GM13976 (cell line): ENCODE results near the gene SPEF1.

Experiments used
- DNase-seq: peaks from one replicate; pipeline ENCODE4 v3.0.0; 2012; ENCODE audit warnings: low spot score
- in situ Hi-C: fragments of 300-500 bp; cut with MboI; formaldehyde crosslinking; loops from one replicate; pipeline ENCODE4 v1.12.0; 2022; ENCODE audit warnings: low sequenced_read_pairs, mixed read lengths, inconsistent platforms; ENCODE audit not compliant: unreplicated experiment
- TF ChIP-seq, protein P1 (sequence below): IDR thresholded peaks from 2 replicates; pipeline ENCODE4 v1.5.1; 2012; ENCODE audit warnings: borderline replicate concordance, mild to moderate bottlenecking; ENCODE audit not compliant: insufficient read depth; ENCODE audit errors: extremely low read depth, missing control alignments, control extremely low read depth

SPEF1 gene

DNA sequence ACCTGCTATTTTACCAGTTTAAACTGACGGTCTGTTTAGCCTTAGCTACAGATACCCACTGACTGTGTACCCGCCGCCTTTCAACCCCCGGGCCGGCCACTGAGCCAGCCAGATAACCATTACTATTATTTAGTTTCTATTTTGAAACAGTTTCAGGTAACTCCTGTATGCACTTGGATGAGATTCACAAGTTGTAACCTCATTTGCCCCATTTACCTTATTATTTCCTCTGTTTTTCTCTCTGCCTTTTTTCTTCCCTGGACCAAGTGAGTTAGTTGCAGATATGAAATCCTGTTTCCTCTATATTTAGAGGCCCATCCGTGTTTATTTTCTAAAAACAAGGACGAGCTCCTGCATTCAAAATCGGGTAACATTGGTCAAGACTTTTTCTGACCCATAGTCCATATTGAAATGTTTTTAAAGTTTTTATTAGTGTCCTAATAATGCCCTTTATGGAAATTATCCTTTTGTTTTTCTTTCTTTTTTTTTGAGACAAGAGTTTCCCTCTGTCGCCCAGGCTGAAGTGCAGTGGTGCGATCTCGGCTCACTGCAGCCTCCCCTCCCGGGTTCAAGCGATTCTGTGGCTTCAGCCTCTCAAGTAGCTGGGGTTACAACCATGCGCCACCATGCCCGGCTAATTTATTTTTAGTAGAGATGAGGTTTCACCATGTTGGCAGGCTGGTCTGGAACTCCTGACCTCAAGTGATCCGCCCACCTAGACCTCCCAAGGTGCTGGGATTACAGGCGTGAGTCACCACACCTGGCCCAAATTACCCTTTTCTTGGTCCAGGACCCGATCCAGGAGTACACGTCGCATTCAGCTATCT lies 39.9 kb upstream of the SPEF1 start:
- TF ChIP-seq, protein P1, sequence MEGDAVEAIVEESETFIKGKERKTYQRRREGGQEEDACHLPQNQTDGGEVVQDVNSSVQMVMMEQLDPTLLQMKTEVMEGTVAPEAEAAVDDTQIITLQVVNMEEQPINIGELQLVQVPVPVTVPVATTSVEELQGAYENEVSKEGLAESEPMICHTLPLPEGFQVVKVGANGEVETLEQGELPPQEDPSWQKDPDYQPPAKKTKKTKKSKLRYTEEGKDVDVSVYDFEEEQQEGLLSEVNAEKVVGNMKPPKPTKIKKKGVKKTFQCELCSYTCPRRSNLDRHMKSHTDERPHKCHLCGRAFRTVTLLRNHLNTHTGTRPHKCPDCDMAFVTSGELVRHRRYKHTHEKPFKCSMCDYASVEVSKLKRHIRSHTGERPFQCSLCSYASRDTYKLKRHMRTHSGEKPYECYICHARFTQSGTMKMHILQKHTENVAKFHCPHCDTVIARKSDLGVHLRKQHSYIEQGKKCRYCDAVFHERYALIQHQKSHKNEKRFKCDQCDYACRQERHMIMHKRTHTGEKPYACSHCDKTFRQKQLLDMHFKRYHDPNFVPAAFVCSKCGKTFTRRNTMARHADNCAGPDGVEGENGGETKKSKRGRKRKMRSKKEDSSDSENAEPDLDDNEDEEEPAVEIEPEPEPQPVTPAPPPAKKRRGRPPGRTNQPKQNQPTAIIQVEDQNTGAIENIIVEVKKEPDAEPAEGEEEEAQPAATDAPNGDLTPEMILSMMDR = no peak
- in situ Hi-C loops = no loop called here

DNA sequence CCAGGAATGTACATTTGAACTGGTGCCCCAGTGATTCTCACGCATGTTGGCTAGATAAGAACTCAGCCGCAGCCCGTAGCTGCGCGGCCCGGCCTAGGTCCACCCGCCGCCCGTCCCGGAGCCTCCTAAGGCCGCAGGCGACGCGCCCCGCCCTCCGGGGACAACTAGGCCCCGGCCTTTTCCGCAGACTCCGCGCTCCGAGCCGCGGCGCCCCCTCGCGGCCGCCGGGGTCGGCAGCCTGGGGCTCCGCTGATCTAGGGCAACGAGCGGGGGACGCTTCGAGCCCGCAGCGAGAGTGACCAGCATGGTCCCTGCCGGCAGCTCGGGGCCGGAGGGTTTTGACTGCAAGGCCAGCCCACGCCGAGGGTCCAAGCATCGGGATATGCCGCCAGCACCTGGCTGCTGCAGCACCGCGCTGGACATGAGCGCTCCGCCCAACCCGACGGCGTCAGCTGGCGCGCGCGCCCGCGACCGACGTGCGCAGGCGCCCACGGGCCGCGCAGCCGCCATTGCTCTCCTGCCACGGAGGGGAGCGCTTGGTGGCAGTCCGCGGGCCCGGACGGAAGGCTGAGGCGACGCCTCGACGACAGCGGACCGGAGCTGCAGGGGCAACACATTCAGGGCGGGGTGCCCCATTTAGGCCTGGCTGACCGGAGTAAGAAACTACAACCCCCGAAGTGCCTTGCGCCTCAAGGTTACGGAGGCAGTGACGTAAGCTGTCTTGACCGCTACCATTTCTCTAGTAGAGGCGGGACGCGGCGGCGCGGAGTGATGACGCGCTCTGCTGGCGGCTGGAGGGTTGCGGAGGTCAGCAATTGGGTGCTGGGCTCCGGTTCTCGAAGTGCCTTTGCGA lies 39.0 kb upstream of the SPEF1 start, which contains the start of gene AP5S1:
Gene AP5S1, plus strand, starts transcription at position 500 of the 853 bp plus-strand sequence. CDS start 1,571 bp downstream, outside the sequence.
- TF ChIP-seq, protein P1 = peak; percentile 88
- in situ Hi-C loops = no loop called here
- peak; percentile 94 for DNase-seq

More for the DNA sequence above, 39.9 kb upstream of the SPEF1 start:
- DNase-seq = no peak

DNA sequence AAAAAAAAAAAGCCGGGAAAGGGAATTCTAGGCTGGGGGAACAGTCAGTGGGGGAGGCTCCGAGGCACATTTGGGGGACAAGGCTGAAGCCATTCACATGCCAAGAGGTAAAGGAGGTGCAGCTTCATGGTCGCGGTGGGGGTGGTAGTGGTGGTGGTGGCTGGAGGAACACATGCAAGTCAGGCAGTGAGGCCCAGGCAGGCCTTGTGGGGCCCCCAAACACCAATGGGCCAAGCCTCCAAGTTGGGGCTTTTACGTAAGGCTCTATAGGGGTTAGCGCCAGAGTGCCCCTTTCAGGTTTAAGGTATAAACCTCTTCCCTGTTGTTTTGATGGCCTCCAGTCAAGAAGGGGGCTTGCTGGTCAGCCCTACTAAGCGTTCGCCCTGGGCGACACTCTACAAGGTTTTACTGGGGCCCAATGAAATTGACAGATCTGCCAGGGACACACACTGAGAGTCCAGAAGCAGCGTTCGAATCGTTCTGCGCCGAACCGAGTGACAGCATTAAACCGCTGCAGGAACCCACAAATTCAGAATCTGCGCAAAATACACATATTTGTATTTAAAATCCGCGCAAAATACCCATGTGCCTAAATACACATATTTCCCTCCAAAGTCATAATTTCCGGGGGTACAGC lies 38.3 kb upstream of the SPEF1 start:
- in situ Hi-C loops = no loop called here
- TF ChIP-seq, protein P1 = no peak
- DNase-seq = no peak

DNA sequence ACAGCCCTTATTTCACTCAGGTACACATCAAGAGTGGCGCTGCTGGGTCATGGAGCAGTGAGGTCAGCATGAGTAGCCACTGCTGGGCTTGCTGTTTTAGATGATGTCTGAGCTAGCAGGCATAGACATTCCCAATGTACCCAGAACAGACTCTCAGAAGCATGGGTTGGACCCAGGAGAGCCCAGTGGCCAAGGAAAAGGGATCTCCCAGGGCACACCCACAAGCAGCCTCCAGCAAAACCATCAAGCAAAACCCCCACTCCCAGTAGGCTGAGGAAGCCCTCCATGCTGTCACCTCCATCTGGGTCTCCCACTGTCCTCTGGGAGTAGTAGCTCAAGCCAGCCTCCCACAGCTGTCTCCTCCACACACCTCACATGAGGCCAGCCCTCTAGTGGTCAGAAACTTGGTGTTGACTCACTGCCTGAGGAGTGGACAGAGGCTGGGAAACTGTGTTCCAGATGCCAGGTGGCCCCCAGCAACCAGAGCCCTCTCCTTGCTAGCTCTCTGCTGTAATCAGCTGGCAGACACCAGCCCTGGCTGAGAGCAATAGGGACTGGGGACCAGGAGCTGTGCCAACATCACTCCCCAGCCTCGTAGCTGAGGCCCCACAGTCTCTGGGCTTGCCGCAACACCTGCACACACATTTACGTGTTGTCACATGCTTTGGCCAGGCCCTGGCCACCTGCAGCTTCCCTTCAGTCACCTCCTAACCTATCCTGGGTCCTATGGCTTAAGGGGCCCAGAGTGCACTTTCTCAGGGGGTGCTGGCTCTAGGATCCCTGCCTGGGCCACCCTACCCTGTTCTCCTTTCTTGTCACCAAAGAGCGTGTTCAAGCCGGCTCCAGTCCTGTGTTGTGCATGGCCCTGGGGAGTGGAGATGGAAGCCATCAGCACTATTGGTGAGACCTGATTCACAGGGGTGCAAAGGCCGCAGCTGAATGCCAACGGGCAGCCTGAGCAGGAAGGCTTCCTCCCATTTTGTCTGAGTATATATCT lies 37.2 kb upstream of the SPEF1 start:
- peak; percentile 74 for DNase-seq
- in situ Hi-C loops = no loop called here
- TF ChIP-seq, protein P1 = peak; percentile 66

DNA sequence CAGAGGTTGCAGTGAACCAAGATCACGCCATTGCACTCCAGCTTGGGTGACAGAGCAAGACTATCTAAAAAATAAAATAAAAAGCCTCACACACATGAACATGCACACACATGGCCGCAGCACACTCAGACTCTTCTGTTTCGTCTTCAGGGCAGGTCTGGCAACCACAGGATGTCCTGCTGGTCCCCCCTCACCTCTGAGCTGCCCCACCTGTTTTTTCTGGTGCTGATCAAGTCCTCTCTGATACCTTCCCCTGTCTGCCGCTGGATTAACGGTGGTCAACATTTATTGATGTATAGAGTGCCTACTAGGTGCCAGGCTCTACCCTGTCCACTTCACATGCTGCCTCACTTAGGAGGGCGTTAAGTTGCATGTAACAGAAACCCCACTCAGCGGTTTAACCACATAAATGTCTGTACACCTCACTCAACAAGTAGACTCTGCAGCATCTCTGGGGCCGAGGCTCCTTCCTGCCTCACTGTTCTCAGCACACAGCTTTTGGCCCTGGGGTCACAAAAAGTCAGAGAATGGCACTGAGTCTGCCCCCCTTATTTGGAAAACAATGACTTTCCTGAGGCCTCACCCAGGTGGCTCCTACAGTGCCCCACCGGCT lies 34.6 kb upstream of the SPEF1 start:
- DNase-seq = no peak
- in situ Hi-C loops = no loop called here
- TF ChIP-seq, protein P1 = no peak
